ENCODE measurements around the gene MTUS2. TPM values are rescaled to one million over a fixed set of nuclear protein-coding genes. Genes with fewer than 3 reads are reported as not detected.

Gene MTUS2
- total and polyA plus RNA-seq, 2 of the 8 experiments (the other 6 are each of a cell fraction or from before 2014, with no cell fraction given), result 0.18 to 0.80 TPM

DNA sequence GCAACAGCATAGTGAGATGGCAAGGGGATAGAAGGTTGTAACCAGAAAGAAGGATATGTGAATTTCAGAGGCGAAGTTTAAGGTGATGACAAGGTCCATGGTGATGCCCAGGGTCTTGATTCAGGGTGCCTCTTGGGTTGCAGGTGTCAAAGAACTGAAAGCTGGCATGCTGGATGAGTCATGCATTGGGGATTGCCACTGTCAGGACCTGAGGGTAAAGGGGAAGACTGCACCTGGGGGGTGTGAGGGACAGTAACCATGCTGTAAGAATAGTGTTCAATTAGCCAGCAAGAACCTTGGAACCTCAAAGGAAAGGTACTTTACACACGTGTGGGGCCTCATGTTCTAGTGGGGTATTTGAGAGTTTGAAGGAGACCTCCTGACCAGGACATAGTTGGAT, 495.7 kb downstream of the MTUS2 start:
- H3K9me3 ChIP-seq (ENCODE audit: insufficient read depth in 2 of 2, low read depth in 1 of 2, low read length in 1 of 2), result no peaks in the 10 kb centered on the region
- no peak overlapping the region for H2BK20ac ChIP-seq (ENCODE audit: low read length)
- no peak overlapping the region for H3K4ac ChIP-seq (replicated peaks; ENCODE audit: insufficient read length, low read depth, low read length)
- H4K20me1 ChIP-seq (replicated peaks in 1 of 2; ENCODE audit: control insufficient read depth in 1 of 2, insufficient read depth in 2 of 2, low read length in 2 of 2), result no peaks in the 10 kb centered on the region
- H2AFZ ChIP-seq (ENCODE audit: low read length), result no peak overlapping the region
- no peak overlapping the region for H3K56ac ChIP-seq (replicated peaks; ENCODE audit: insufficient read length, low read depth, low read length)
- no peak overlapping the region for H3K18ac ChIP-seq (ENCODE audit: extremely low read depth, low read length)
- ChIA-PET CTCF (ENCODE audit: partially characterized antibody) (no interaction called here), POLR2A (ENCODE audit: partially characterized antibody) (no interaction called here)
- DNase-seq (ENCODE audit: low read depth in 1 of 2, low spot score in 2 of 2) (no peak), FAIRE-seq (no peak)
- H3K79me2 ChIP-seq (ENCODE audit: control insufficient read depth in 1 of 2, insufficient read depth in 2 of 2, low read length in 2 of 2), result no peaks in the 10 kb centered on the region
- H3K79me1 ChIP-seq (ENCODE audit: low read depth, low read length), result no peaks in the 10 kb centered on the region
- H2AK5ac ChIP-seq (ENCODE audit: low read depth, low read length), result no peak overlapping the region
- H4K91ac ChIP-seq (replicated peaks; ENCODE audit: insufficient read length, low read length), result no peak overlapping the region
- no peaks in the 10 kb centered on the region for H3K23me2 ChIP-seq (ENCODE audit: low read depth, low read length)
- 89% methylated on average over 2 of the region's 2 CpGs; no CpG with 5 or more reads in 1 of the 2 experiments for WGBS, 2 experiments (ENCODE audit: extremely low coverage in 1 of 2, insufficient coverage in 1 of 2, insufficient read length in 1 of 2, insufficient replicate concordance in 2 of 2, low coverage in 1 of 2, low lambda C conversion rate in 2 of 2, missing lambda C conversion rate in 1 of 2)
- H3K9ac ChIP-seq (replicated peaks in 1 of 4; ENCODE audit: extremely low read depth in 1 of 4, low read depth in 3 of 4, low read length in 3 of 4), result no peak overlapping the region
- no peak overlapping the region for H3K4me3 ChIP-seq (ENCODE audit: extremely low read depth in 1 of 4, insufficient read depth in 2 of 4, low read depth in 3 of 4, low read length in 4 of 4)
- H3K36me3 ChIP-seq (ENCODE audit: control insufficient read depth in 2 of 4, insufficient read depth in 4 of 4, low read length in 3 of 4), result no peaks in the 10 kb centered on the region
- no peaks in the 10 kb centered on the region for H3K27me3 ChIP-seq (replicated peaks in 1 of 4; ENCODE audit: control insufficient read depth in 3 of 4, extremely low read depth in 1 of 4, insufficient read depth in 3 of 4, low read length in 3 of 4)
- H3K27ac ChIP-seq (ENCODE audit: low read depth, low read length), result no peak overlapping the region
- H2BK5ac ChIP-seq (ENCODE audit: low read depth, low read length), result no peak overlapping the region
- no peak overlapping the region for H2BK120ac ChIP-seq (replicated peaks; ENCODE audit: low read depth, low read length)
- H4K8ac ChIP-seq (ENCODE audit: extremely low read depth, insufficient read depth, low read length), result no peak overlapping the region
- no peak overlapping the region for H3K23ac ChIP-seq (ENCODE audit: insufficient read length)
- H3K14ac ChIP-seq (ENCODE audit: insufficient read length), result no peak overlapping the region
- H3K4me2 ChIP-seq (ENCODE audit: insufficient read depth in 1 of 2, low read depth in 2 of 2, low read length in 2 of 2), result no peak overlapping the region
- H4K5ac ChIP-seq (ENCODE audit: insufficient read length, low read depth, low read length), result no peak overlapping the region
- peaks cover 0 to 2% (median 0%) of the 10 kb centered on the region in 4 experiments; a peak in 1 of 7 replicates for H3K4me1 ChIP-seq (replicated peaks in 1 of 4; ENCODE audit: control insufficient read depth in 3 of 4, insufficient read depth in 4 of 4, low read length in 3 of 4)
- no peak overlapping the region for H2BK12ac ChIP-seq (ENCODE audit: low read depth, low read length)
- H2BK15ac ChIP-seq (ENCODE audit: low read length), result no peak overlapping the region
- TF ChIP-seq CBX5 (IDR thresholded peaks at IDR 0.05; ENCODE audit: low read depth, low read length) (no peak), GTF2F1 (IDR thresholded peaks at IDR 0.05; ENCODE audit: borderline replicate concordance, low read depth, low read length) (no peak), KDM5A (IDR thresholded peaks at IDR 0.05; ENCODE audit: low read length) (no peak), GABPA (IDR thresholded peaks at IDR 0.05; ENCODE audit: borderline replicate concordance, insufficient read depth, low read length) (no peak), POLR2A (IDR thresholded peaks at IDR 0.05; ENCODE audit: control extremely low read depth in 1 of 2, low read depth in 2 of 2, low read length in 2 of 2) (no peak), RFX5 (IDR thresholded peaks at IDR 0.05; ENCODE audit: borderline replicate concordance, low read depth, low read length) (no peak), YY1 (IDR thresholded peaks at IDR 0.05; ENCODE audit: low read depth, low read length) (no peak), PHF8 (conservative IDR thresholded peaks at IDR 0.05; ENCODE audit: low read depth, low read length) (no peak), TEAD4 (IDR thresholded peaks at IDR 0.05; ENCODE audit: low read depth, low read length) (no peak)
- TF ChIP-seq, protein P1, sequence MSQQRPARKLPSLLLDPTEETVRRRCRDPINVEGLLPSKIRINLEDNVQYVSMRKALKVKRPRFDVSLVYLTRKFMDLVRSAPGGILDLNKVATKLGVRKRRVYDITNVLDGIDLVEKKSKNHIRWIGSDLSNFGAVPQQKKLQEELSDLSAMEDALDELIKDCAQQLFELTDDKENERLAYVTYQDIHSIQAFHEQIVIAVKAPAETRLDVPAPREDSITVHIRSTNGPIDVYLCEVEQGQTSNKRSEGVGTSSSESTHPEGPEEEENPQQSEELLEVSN (IDR thresholded peaks at IDR 0.05), result no peak
- TF ChIP-seq, protein P2, sequence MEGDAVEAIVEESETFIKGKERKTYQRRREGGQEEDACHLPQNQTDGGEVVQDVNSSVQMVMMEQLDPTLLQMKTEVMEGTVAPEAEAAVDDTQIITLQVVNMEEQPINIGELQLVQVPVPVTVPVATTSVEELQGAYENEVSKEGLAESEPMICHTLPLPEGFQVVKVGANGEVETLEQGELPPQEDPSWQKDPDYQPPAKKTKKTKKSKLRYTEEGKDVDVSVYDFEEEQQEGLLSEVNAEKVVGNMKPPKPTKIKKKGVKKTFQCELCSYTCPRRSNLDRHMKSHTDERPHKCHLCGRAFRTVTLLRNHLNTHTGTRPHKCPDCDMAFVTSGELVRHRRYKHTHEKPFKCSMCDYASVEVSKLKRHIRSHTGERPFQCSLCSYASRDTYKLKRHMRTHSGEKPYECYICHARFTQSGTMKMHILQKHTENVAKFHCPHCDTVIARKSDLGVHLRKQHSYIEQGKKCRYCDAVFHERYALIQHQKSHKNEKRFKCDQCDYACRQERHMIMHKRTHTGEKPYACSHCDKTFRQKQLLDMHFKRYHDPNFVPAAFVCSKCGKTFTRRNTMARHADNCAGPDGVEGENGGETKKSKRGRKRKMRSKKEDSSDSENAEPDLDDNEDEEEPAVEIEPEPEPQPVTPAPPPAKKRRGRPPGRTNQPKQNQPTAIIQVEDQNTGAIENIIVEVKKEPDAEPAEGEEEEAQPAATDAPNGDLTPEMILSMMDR (IDR thresholded peaks at IDR 0.05; ENCODE audit: control extremely low read depth in 1 of 3, insufficient read depth in 1 of 3, low read depth in 1 of 3, low read length in 3 of 3), result no peak
